ENCODE results near the gene MAP1LC3A. TPM values are rescaled to one million over a fixed set of nuclear protein-coding genes. Genes with fewer than 3 reads are reported as not detected.

MAP1LC3A gene
- total RNA-seq, 1 donor from 2014 or later: 131 TPM

DNA sequence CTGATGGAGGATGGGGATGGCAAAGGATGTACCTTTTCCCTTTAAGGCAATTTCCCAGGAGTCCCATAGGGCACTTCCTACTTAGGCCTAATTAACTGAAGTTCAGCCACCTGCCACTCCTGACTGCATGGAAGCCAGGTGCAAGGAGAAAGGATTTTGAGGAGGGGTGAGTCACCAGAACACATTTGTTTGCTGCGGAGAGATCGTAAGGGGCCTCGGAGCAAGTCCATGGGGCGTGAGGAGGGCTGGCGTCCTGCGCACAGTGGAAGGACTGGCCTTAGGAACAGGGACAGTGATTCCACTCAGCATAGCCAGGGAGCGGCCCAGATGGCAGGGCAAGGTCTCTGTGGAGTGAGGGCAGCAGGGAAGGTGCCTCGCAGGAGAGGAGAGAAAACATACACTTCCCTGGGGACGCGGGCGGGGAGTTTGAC is 11.8 kb upstream of the MAP1LC3A start:
- H3K27ac ChIP-seq: no peak overlapping the region
- intact Hi-C loops (cut with DNase I): no loop called here
- TF ChIP-seq, protein P1, sequence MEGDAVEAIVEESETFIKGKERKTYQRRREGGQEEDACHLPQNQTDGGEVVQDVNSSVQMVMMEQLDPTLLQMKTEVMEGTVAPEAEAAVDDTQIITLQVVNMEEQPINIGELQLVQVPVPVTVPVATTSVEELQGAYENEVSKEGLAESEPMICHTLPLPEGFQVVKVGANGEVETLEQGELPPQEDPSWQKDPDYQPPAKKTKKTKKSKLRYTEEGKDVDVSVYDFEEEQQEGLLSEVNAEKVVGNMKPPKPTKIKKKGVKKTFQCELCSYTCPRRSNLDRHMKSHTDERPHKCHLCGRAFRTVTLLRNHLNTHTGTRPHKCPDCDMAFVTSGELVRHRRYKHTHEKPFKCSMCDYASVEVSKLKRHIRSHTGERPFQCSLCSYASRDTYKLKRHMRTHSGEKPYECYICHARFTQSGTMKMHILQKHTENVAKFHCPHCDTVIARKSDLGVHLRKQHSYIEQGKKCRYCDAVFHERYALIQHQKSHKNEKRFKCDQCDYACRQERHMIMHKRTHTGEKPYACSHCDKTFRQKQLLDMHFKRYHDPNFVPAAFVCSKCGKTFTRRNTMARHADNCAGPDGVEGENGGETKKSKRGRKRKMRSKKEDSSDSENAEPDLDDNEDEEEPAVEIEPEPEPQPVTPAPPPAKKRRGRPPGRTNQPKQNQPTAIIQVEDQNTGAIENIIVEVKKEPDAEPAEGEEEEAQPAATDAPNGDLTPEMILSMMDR (IDR thresholded peaks at IDR 0.05): no peak
- DNase-seq (ENCODE audit: low spot score in 2 of 2): no peak
- H3K4me3 ChIP-seq: no peak overlapping the region
- no peaks in the 10 kb centered on the region for H3K9me3 ChIP-seq
- no peaks in the 10 kb centered on the region for H3K27me3 ChIP-seq
- H3K4me1 ChIP-seq: no peaks in the 10 kb centered on the region
- peaks cover 0 to 9% of the 10 kb centered on the region in 2 donors for H3K36me3 ChIP-seq

DNA sequence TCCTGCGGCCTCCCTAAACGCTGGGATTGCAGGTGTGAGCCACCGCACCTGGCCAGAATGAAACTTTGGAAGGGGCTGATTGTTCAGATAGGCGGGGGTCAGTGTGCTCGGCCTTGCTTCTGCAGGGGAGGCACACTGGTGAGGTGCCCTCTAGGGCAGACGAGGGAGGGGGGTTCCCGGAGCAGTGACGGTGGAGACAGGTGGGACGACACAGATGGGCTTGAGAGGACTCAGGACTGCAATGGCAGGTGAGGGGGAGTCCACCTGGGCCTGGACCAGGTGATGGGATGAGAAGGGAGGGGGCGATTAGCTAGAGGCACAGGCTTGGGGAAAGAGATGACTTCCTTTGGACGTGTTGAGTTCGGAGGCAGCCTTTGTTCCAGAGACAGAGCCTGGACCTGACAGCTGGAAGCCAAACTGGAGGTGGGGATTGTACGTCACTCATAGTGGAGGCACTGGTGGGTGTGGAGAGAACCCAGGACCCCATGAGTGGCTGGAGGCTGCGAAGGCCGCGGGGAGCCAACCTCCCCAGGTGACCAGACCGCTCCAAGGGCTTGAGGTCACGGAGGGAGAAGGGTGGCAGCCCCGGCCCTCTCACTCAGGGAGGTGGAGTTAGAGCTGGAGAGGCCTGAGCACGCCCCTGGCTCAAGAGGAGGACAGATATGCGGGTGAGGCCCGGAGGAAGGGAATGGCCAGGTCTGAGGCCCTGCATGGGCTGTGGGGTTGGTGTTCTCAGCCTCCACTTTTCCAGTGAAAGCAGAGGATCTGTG is 10.5 kb upstream of the MAP1LC3A start:
- H3K4me1 ChIP-seq: no peaks in the 10 kb centered on the region
- intact Hi-C loops (cut with DNase I): no loop called here
- H3K27ac ChIP-seq: no peak overlapping the region
- TF ChIP-seq, protein P1 (IDR thresholded peaks at IDR 0.05): no peak
- no peak for DNase-seq (ENCODE audit: low spot score in 2 of 2)
- H3K9me3 ChIP-seq: no peaks in the 10 kb centered on the region
- no peaks in the 10 kb centered on the region for H3K36me3 ChIP-seq
- no peak overlapping the region for H3K4me3 ChIP-seq
- H3K27me3 ChIP-seq: no peaks in the 10 kb centered on the region

DNA sequence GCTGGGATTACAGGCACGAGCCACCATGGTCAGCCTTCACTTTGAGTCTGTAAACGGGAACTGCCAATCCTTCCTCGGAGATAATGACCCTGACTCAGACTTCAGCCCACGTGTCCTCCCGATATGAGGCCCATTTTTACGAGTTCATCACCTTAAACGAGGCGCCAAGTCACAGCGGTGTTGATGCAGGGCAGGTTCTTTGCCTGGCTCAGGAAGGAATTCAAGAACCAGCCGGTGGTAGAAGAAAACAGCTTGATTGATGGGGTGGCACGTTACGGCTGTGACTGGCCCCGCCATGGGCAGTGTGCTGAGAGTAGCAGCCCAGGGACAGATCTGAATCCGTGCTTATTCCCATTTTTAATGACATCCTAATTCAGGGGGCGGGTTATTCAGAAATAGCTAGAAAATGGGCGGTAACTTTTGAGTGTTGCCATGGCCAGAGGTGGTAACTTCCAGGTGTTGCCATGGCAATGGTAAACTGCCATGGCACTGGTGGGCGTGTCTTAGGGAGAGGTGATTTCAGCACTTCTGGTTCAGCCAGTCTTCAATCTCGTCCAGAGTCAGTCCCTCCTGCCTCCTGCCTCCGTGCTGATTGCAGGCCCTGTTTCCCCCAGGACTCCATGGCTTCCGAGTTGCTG is 9.1 kb upstream of the MAP1LC3A start:
- no peaks in the 10 kb centered on the region for H3K36me3 ChIP-seq

DNA sequence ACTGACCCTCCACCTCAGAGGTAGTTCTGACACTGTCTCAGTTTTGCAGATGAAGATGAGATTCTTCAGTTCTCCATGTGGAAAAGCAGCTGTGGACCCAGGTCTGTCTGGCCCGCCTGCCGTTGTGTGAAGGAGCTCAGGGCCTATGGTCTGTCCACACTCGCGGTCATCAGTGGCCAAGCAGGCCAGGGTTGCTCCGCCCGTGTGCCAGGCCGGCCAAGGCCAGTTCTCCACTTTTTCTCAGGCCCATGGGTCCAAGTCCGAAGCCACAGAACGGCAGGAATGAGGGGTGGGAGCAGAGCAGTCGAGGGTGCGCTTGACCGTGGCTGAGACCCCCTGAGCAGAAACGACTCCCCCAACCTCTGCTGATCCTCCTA is 8.6 kb upstream of the MAP1LC3A start:
- no peak overlapping the region for H3K4me3 ChIP-seq
- H3K9me3 ChIP-seq: no peaks in the 10 kb centered on the region
- no peak for DNase-seq (ENCODE audit: low spot score in 2 of 2)
- TF ChIP-seq, protein P1 (IDR thresholded peaks at IDR 0.05): no peak
- no peaks in the 10 kb centered on the region for H3K36me3 ChIP-seq
- intact Hi-C loops (cut with DNase I): no loop called here
- no peaks in the 10 kb centered on the region for H3K27me3 ChIP-seq
- no peak overlapping the region for H3K27ac ChIP-seq
- H3K4me1 ChIP-seq: peaks cover 0 to 4% of the 10 kb centered on the region in 2 donors

More for the DNA sequence above, 9.1 kb upstream of the MAP1LC3A start:
- DNase-seq (ENCODE audit: low spot score in 2 of 2): no peak
- intact Hi-C loops (cut with DNase I): no loop called here
- Histone ChIP-seq H3K27ac (no peak overlapping the region), H3K9me3 (no peaks in the 10 kb centered on the region), H3K4me3 (no peak overlapping the region), H3K27me3 (no peaks in the 10 kb centered on the region), H3K4me1 (peaks cover 0 to 4% of the 10 kb centered on the region in 2 donors)
- TF ChIP-seq, protein P1 (IDR thresholded peaks at IDR 0.05): no peak

DNA sequence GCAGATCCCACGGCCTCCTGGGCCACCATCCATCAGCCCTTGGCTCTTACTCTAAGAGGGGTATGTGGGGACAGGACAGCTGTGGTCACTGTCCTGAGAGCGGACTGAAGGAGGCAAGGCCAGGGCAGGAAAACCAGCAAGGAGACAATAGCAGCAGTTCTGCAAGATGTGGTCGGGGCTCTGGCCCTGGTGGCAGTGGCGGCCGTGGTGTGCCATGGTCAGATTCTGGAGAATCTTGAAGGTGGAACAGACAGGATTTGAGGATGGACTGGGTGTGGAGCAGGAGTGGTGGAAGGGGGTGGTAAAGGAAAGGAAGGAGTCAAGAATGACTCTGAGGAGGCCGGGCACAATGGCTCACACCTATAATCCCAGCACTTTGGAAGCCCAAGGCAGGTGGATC is 5.9 kb upstream of the MAP1LC3A start:
- no peak for DNase-seq (ENCODE audit: low spot score in 2 of 2)
- Histone ChIP-seq H3K36me3 (no peaks in the 10 kb centered on the region), H3K9me3 (no peaks in the 10 kb centered on the region), H3K27me3 (no peaks in the 10 kb centered on the region), H3K4me1 (peaks cover 0 to 4% of the 10 kb centered on the region in 2 donors), H3K27ac (no peak overlapping the region), H3K4me3 (no peak overlapping the region)
- TF ChIP-seq, protein P1 (IDR thresholded peaks at IDR 0.05): no peak
- intact Hi-C loops (cut with DNase I): no loop called here
